ENCODE results near the gene IGF1R.

DNA sequence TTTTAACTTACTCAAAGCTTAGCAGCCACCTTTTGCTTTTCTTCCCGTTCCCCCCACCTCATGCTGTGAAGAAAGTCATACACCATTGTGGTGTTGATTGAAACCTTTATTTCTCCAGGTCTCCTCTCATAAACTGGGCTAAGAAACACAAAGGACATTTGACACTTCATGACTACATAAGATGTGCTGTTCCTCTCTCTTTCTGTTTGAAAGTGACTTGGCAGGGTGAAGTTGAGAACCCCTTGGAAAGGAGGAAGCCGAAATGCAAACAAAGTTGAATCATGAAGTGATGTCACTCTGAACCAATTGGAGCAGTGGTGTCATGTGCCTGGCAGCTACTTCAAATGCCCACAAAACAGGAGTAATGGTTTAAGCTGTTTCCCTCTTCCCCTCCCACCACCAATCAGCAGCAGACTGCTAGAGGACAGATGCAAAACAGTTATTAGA lies 174.7 kb downstream of the IGF1R start:
- TF ChIP-seq, protein P1, sequence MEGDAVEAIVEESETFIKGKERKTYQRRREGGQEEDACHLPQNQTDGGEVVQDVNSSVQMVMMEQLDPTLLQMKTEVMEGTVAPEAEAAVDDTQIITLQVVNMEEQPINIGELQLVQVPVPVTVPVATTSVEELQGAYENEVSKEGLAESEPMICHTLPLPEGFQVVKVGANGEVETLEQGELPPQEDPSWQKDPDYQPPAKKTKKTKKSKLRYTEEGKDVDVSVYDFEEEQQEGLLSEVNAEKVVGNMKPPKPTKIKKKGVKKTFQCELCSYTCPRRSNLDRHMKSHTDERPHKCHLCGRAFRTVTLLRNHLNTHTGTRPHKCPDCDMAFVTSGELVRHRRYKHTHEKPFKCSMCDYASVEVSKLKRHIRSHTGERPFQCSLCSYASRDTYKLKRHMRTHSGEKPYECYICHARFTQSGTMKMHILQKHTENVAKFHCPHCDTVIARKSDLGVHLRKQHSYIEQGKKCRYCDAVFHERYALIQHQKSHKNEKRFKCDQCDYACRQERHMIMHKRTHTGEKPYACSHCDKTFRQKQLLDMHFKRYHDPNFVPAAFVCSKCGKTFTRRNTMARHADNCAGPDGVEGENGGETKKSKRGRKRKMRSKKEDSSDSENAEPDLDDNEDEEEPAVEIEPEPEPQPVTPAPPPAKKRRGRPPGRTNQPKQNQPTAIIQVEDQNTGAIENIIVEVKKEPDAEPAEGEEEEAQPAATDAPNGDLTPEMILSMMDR (IDR thresholded peaks at IDR 0.05): no peak
- TF ChIP-seq POLR2A (IDR thresholded peaks at IDR 0.05) (no peak), POLR2AphosphoS5 (IDR thresholded peaks at IDR 0.05) (no peak)
